ENCODE data around the gene SMPD4. TPM values are rescaled to one million over a fixed set of nuclear protein-coding genes. Genes with fewer than 3 reads are reported as not detected.
"Not testable (repeated sequence)": the region's sequence is repeated elsewhere in the genome, so short reads cannot be mapped to it uniquely, and the experiment has no call there.

The SMPD4 gene
- total RNA-seq, 1 experiment from 2014 or later: 140 TPM

DNA sequence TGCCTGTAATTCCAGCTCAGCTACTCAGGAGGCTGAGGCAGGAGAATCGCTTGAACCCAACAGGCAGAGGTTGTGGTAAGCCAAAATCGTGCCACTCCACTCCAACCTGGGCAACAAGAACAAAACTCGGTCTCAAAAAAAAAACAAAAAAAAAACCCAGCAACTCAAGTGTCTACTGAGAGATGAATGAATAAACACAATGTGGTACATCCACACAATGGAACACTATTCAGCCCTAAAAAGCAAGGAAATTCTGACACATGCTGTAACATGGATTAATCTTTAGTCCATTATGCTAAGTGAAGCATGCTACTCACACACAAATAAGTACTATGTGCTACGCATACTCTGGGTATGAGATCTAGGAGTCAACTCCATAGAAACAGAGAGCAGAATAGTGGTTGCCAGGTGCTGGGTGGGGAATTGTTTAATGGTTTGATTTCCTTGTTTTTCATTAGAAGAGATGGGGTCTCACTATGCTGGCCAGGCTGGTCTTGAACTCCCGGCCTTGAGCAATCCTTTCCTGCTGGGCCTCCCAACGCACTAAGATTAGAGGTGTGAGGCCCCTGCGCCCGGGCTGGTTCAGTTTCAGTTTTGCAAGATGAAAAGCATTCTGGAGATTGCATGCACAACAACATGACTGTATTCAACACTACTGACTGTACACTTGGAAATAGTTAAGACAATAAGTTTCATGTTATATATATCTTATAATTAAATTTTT, 15.9 kb downstream of the SMPD4 start:
- no peak overlapping the region for H3K27ac Mint-ChIP-seq (ENCODE audit: unreplicated experiment)
- Histone ChIP-seq H3K9me3 (no peaks in the 10 kb centered on the region), H3K4me3 (ENCODE audit: low read depth, low read length) (no peak overlapping the region), H3K36me3 (ENCODE audit: control insufficient read depth, insufficient read depth, low read length) (peaks cover 2% of the 10 kb centered on the region), H3K27me3 (replicated peaks; ENCODE audit: control insufficient read depth, insufficient read depth, low read length) (no peaks in the 10 kb centered on the region), H3K4me1 (no peaks in the 10 kb centered on the region)
- H3K27me3 Mint-ChIP-seq (ENCODE audit: insufficient read depth, unreplicated experiment): no peaks in the 10 kb centered on the region
- BruUV-seq (replicated peaks): no TSS peak
- H3K4me3 Mint-ChIP-seq (ENCODE audit: unreplicated experiment): no peak overlapping the region
- H3K36me3 Mint-ChIP-seq (ENCODE audit: insufficient read depth, unreplicated experiment): peaks cover 92% of the 10 kb centered on the region
- DNase-seq: no peak
- H3K4me1 Mint-ChIP-seq (ENCODE audit: low read depth, unreplicated experiment): no peaks in the 10 kb centered on the region
- CTCF ChIA-PET: no interaction called here
- TF ChIP-seq, protein P1, sequence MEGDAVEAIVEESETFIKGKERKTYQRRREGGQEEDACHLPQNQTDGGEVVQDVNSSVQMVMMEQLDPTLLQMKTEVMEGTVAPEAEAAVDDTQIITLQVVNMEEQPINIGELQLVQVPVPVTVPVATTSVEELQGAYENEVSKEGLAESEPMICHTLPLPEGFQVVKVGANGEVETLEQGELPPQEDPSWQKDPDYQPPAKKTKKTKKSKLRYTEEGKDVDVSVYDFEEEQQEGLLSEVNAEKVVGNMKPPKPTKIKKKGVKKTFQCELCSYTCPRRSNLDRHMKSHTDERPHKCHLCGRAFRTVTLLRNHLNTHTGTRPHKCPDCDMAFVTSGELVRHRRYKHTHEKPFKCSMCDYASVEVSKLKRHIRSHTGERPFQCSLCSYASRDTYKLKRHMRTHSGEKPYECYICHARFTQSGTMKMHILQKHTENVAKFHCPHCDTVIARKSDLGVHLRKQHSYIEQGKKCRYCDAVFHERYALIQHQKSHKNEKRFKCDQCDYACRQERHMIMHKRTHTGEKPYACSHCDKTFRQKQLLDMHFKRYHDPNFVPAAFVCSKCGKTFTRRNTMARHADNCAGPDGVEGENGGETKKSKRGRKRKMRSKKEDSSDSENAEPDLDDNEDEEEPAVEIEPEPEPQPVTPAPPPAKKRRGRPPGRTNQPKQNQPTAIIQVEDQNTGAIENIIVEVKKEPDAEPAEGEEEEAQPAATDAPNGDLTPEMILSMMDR (IDR thresholded peaks at IDR 0.05; ENCODE audit: insufficient read depth in 1 of 2, low read depth in 1 of 2, low read length in 1 of 2, severe bottlenecking in 1 of 2, unreplicated experiment in 1 of 2): no peak
- intact Hi-C loops (cut with micrococcal nuclease; ENCODE audit: unreplicated experiment): no loop called here
- H3K9me3 Mint-ChIP-seq (ENCODE audit: unreplicated experiment): no peaks in the 10 kb centered on the region
- POLR2A ChIA-PET: no interaction called here

DNA sequence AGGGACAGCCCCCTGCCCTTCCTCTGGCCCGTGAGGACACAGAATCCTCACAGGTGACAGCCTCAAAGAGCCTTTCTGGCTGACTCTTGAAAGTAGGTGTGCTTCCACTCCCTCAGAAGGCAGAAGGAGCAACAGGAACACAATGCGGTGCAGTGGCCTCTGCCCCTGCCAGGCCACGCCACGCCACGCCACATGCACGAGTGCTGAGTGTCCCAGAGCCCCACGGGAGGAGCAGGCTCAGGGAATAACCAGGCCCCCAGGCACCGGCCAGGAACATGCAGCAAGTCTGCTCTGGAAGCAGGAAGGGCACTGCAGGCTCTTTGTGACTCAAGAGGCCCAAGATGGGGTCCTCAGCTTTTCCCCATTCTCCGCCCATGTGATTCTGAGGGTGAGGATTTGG, 18.4 kb downstream of the SMPD4 start:
- H3K27ac Mint-ChIP-seq (ENCODE audit: unreplicated experiment): no peak overlapping the region

DNA sequence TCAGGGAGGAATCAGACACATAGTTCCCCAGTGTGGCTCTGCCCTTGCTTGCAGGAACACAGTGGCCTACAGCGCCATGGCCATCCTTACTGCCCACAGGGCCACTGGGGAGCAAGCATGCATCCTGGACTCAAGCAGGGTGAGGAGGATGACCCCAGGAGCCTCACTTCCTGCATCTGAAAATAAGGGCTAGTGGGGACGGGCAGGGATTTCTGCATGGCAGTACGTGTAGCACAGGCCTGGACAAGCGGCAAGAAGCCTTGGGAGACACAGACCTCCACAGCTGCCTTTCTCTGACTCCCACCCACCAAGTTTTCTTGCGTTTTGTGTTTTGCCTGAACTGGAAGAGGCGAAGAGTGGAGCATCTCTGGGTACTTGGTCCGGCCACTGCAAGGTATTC, 18.9 kb downstream of the SMPD4 start:
- DNase-seq; BruUV-seq (replicated peaks); H3K4me3 ChIP-seq (ENCODE audit: low read depth, low read length); H3K27me3 ChIP-seq (replicated peaks; ENCODE audit: control insufficient read depth, insufficient read depth, low read length); intact Hi-C loops (cut with micrococcal nuclease; ENCODE audit: unreplicated experiment); H3K27me3 Mint-ChIP-seq (ENCODE audit: insufficient read depth, unreplicated experiment); H3K4me1 Mint-ChIP-seq (ENCODE audit: low read depth, unreplicated experiment); H3K36me3 ChIP-seq (ENCODE audit: control insufficient read depth, insufficient read depth, low read length); H3K4me1 ChIP-seq; H3K9me3 Mint-ChIP-seq (ENCODE audit: unreplicated experiment); CTCF ChIA-PET; POLR2A ChIA-PET; H3K9me3 ChIP-seq; H3K27ac Mint-ChIP-seq (ENCODE audit: unreplicated experiment); H3K4me3 Mint-ChIP-seq (ENCODE audit: unreplicated experiment): not testable (repeated sequence)
- H3K36me3 Mint-ChIP-seq (ENCODE audit: insufficient read depth, unreplicated experiment): peaks cover 84% of the 10 kb centered on the region

More for the DNA sequence above, 18.4 kb downstream of the SMPD4 start:
- Mint-ChIP-seq H3K4me1 (ENCODE audit: low read depth, unreplicated experiment) (no peaks in the 10 kb centered on the region), H3K27me3 (ENCODE audit: insufficient read depth, unreplicated experiment) (no peaks in the 10 kb centered on the region), H3K4me3 (ENCODE audit: unreplicated experiment) (no peak overlapping the region), H3K9me3 (ENCODE audit: unreplicated experiment) (no peaks in the 10 kb centered on the region), H3K36me3 (ENCODE audit: insufficient read depth, unreplicated experiment) (peaks cover 86% of the 10 kb centered on the region)
- Histone ChIP-seq H3K4me1 (no peaks in the 10 kb centered on the region), H3K36me3 (ENCODE audit: control insufficient read depth, insufficient read depth, low read length) (peaks cover 2% of the 10 kb centered on the region), H3K9me3 (no peaks in the 10 kb centered on the region), H3K27me3 (replicated peaks; ENCODE audit: control insufficient read depth, insufficient read depth, low read length) (no peaks in the 10 kb centered on the region), H3K4me3 (ENCODE audit: low read depth, low read length) (no peak overlapping the region)
- BruUV-seq (replicated peaks): no TSS peak
- TF ChIP-seq, protein P1 (IDR thresholded peaks at IDR 0.05; ENCODE audit: insufficient read depth in 1 of 2, low read depth in 1 of 2, low read length in 1 of 2, severe bottlenecking in 1 of 2, unreplicated experiment in 1 of 2): no peak
- intact Hi-C loops (cut with micrococcal nuclease; ENCODE audit: unreplicated experiment): no loop called here
- POLR2A ChIA-PET: no interaction called here
- CTCF ChIA-PET: no interaction called here
- no peak for DNase-seq

DNA sequence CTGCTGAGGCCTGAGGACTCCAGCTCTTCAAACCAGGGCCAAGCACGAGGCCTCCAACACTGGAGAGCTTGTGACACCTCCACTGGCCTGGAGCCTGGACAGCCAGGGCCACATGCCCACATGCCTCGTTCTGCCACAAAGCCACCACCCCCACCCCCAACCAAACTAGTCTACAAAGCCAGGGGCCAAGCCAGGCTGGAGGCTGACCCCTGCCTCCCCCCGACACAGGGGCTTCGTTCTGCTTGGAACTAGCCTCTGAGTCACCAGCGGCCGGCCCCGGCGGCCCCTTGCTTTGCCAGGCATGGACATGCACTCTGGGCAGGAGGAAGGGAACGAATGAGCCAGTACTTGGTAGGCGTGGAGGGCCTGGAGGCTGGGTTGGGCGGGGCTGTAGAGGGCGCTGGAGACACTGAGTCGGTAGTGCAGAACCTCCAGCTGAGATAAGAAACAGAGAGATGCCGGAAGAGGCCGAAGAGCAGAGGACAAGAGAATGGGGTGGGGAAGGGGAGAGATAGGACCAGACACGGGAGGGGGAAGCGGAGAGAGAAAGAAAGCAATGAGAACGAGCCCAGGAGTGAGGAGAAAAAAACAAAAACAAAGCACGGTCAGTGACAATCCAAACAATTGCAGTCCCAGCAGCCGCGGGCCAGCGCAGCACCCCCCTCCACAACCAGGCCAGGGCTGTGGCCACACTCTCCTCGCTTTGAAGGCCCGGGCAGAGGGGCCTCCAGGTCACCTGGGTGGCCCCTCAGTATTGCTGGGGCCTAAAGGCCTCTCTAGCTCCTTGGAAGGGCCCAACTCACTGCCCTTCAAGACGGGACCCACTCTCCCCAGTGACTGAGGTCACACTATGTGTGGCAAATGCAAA, 20.3 kb downstream of the SMPD4 start:
- CTCF ChIA-PET, POLR2A ChIA-PET: not testable (repeated sequence)

More for the DNA sequence above, 20.3 kb downstream of the SMPD4 start:
- H3K27me3 ChIP-seq (replicated peaks; ENCODE audit: control insufficient read depth, insufficient read depth, low read length); H3K4me3 Mint-ChIP-seq (ENCODE audit: unreplicated experiment); H3K9me3 Mint-ChIP-seq (ENCODE audit: unreplicated experiment); H3K4me1 ChIP-seq; H3K36me3 ChIP-seq (ENCODE audit: control insufficient read depth, insufficient read depth, low read length); H3K4me1 Mint-ChIP-seq (ENCODE audit: low read depth, unreplicated experiment); H3K9me3 ChIP-seq; intact Hi-C loops (cut with micrococcal nuclease; ENCODE audit: unreplicated experiment); BruUV-seq (replicated peaks); DNase-seq; H3K4me3 ChIP-seq (ENCODE audit: low read depth, low read length); H3K27ac Mint-ChIP-seq (ENCODE audit: unreplicated experiment); H3K27me3 Mint-ChIP-seq (ENCODE audit: insufficient read depth, unreplicated experiment): not testable (repeated sequence)
- H3K36me3 Mint-ChIP-seq (ENCODE audit: insufficient read depth, unreplicated experiment): peaks cover 70% of the 10 kb centered on the region
